DMS114 treated with DMSO at 0.1 percent for 48 hours (cell line): ENCODE measurements around the gene DYRK2.

Source experiments
- DNase-seq: peaks from one replicate; lab custom pipeline; 2025; ENCODE audit not compliant: unreplicated experiment; lab: John Stamatoyannopoulos, UW

DYRK2 gene

DNA sequence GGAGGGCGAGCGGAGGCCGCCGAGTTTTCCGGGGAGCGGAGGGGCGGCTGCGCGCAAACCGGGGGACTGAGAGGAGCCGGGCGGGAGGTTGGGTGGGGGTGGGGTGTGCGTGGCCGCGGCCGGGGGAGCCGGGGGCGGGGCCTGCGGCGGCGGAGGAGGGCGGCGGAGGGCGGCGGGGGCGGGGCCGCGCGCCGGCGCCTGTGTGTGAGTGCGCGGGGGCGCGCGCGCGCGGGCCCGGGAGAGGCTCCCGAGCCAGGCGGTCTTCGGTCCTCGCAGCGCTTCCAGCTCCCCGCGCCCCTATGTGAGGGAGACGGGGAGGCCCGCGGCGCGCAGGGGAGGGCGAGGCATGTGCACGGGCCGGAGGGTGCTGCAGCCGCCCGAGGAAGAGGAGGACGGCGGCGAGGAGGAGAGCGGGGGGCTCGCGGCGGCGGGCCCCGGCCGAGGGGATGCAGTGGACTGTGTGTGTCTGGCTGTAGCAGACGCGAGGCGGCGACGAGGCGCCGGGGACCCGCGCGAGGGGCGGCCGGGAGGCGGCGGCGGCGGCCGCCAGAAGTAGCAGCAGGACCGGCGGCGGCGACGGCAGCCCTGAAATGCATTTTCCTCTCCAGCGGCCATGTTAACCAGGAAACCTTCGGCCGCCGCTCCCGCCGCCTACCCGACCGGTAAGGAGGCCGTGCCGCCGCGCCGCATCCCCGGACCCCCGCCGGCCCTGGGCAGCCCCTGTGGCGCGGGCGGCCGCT is at the start of gene DYRK2:
Gene DYRK2, plus strand, starts transcription at position 225 of the 740 bp plus-strand sequence. Its CDS starts 389 bp downstream, at position 614.
- DNase-seq = peak; percentile 34

DNA sequence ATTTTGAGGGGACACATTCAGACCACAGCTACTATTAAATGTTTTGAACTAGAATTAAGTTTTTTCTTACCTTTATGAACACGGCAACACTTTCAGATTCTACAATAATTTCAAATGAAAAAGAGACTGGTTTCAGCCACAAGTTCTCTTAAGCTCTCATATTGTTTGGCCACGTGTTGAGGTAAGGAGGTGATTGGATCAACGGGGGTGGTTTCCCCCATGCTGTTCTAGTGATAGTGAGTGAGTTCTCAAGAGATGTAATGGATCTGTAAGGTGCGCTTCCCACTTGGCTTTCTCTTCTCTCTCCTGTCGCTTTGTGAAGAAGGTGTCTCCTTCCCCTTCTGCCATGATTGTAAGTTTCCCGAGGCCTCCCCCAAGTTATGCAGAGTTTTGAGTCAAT is 48.9 kb upstream of the DYRK2 start:
- no peak for DNase-seq

DNA sequence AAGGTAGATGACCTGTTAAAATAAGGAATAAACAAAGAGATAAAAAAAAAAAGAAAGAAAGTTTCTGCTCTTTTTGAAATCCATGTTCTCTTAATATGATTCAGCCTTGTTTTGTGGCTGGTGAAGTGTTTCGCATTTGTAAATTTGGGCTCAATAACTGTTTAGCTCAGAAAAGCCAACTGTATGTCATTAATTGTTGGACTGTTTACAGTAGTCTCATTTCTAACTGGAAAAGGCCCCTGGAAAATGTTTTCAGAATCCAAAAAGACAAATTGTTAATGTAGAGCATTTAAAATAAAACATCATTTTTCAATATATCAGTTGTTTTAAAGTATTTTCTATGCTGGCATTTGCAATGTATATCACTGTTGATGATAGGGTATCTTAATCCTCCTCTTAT is 47.4 kb upstream of the DYRK2 start:
- no peak for DNase-seq

DNA sequence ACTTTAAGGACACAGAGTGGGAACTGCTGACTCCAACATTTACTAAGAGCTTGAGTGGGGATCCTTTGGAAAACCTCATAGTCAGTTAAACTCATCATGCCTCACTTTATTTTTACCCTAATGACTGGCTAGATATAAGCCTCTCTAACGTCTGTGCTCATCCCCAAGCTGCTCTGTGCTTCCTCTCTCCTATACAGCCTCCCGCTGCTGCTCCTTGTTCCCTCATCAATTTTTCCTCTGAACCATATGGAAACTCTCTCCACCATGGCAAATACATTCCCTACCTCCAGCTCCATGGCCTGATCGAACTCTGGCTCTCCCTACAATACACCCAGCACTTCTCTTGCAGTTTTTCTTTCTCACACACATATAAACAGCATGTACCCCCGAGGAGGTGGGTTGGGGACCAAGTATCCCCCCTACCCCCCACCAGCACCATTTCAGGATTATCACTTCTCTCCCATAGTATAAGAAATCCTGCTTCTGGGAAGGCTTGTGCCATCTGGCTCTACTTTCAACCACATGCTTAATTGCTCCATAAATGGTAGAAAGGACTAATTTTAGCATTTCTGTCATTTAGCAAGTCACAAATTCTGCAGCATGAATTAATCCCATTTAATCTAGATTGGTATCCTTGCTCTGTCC is 39.2 kb upstream of the DYRK2 start:
- DNase-seq = no peak

DNA sequence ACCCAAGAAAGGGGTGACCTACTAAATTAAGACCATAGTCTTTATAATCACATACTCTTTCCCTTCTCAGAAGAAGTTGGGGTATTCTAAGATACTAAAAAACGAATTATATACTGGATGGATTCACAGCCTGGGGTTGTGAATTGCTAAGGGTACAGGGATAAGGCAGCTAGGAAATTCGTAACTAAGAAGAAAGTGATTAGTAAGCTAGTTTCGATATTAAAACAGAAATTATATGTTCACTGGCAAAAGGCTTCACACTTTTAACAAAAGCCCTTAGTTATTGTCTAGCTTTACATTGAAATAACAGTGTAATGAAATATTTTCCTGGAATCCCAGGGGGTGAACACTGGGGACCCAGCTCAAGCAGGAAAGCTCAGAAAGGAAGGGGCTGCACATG is 35.5 kb upstream of the DYRK2 start:
- no peak for DNase-seq

DNA sequence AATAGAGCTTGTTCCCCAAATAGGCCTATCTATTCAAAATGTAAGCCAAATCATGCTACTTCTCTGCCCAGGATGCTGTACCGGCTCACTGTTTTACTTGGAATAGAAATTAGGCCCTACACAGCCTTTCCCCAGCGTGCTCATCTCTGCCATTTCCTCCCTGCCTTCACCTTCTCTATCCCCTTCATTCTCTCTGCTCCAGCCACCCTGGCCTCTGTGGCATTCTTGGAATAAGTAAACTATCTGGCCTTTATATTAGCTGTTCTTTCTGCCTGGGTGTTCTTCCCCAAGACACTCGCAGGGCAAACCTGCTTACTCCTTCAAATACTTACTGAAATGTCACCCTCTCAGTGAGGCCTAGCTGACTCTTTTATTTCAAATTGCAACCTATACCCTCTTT is 30.9 kb upstream of the DYRK2 start:
- DNase-seq = no peak

DNA sequence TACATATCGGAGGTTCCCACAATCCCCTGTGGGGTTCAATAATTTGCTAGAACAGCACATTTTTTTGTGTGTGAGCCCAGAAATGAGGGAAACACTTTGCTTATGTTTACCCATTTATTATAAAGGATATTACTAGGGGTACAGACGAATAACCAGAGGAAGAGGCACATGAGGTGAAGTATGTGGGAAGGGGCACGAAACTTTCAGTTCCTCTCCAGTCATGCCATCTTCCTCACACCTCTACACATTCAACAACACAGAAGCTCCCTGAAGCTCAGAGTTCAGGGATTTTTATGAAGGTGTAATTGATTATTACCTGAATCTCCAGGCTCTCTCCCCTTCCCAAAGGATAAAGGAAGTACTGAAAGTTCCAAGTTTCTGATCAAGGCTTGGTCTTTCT is 30.2 kb upstream of the DYRK2 start:
- DNase-seq = no peak

DNA sequence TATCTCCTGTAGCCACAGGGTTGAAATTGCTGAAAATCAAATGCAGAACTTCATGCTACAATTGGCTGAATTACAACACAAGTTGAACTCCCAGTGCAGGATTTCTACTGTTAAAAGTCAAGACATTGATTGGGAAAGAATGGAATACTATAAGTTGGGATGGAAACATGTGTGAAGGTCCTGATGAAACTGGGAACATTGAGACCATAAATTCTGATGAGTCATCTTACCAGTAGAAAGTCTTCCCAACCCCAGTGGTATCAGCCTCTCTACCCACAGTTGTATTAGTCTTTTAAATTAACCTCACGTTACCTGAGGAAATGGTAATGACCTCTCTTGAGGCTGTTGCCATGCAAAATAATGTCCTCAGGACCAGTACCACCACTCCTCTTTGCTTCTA is 27.4 kb upstream of the DYRK2 start:
- DNase-seq = no peak

DNA sequence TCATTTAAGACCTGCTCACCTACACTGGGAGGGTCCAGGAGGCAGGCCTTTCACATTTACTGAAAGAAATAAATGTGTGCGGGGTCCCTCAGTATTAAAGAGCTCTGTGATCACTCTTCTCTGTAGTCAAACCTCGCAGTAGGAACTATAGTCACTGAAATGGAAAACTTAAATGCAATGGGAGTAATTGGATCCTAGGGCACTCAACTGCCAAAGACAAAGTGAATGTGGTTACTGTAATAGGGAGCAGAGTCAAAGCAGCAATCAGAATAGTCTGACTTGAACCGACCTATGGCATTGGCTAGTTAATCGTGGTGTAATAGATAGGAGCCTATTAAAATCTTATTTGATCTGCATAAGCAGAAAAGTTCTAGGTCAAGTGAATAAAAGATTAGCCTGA is 26.6 kb upstream of the DYRK2 start:
- DNase-seq = no peak

DNA sequence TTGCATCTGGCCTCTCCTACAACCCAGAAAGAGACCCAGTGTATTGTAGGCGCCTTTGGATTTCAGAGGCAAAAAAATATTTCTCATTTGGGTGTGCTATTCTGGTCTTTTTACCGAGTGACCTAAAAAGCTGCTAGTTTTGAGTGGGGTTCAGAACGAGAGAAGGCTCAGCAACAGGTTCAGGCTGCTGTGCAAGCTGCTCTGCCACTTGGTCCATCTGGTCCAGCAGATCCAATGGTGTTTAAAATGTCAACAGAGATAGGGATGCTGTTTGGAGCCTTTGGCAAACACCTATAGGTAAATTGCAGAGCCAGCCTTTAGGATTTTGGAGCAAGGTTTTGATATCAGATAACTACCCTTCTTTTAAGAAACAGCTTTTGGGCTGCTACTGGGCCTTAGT is 25.3 kb upstream of the DYRK2 start:
- no peak for DNase-seq

DNA sequence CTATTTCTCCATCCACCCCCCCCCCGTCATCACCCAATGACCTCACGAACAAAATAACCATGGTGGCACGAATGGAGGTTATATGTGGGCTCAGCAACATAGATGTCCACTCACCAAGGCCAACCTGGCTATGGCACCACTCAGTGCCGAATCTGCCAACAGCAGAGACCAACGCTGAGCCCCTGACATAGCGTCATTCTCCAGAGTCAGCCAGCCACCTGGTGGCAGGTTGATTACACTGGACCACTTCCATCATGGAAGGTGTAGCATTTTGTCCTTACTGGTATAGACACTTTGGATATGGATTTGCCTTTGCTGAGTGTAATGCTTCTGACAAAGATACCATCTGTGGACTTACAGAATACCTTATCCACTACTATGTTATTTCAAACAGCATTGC is 24.2 kb upstream of the DYRK2 start:
- no peak for DNase-seq

DNA sequence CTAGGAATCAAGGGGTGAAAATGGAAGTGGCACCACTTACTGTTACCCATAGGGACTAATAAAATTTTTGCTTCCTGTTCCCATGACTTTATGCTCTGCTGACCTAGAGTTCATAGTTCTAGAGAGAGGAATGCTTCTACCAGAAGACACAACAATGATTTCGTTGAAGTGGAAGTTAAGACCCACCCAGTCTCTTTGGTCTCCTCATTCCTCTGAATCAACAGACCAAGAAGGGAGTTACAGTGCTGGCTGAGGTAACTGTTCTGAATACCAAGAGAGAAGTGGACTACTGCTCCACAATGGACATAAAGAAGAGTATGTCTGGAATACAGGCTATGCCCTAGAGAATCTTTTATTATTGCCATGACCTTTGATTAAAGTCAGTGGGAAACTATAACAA is 23.5 kb upstream of the DYRK2 start:
- DNase-seq = no peak

DNA sequence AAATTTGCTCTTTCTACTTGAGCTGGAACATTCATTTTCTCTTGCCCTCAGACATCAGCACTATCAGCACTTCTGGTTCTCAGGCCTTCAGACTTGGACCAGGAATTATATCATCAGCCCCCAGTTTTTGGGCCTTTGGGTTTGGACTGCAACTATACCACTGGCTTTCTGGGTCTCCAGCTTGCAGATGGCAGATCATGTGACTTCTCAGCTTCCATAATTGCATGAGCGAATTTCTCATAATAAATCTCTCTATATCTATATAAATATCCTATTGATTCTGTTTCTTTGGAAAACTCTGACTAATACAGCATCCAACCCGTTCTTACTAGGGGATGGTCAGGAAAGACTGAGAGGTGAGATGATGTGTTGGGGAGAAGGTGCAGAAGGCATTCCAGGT is 22.4 kb upstream of the DYRK2 start:
- no peak for DNase-seq

DNA sequence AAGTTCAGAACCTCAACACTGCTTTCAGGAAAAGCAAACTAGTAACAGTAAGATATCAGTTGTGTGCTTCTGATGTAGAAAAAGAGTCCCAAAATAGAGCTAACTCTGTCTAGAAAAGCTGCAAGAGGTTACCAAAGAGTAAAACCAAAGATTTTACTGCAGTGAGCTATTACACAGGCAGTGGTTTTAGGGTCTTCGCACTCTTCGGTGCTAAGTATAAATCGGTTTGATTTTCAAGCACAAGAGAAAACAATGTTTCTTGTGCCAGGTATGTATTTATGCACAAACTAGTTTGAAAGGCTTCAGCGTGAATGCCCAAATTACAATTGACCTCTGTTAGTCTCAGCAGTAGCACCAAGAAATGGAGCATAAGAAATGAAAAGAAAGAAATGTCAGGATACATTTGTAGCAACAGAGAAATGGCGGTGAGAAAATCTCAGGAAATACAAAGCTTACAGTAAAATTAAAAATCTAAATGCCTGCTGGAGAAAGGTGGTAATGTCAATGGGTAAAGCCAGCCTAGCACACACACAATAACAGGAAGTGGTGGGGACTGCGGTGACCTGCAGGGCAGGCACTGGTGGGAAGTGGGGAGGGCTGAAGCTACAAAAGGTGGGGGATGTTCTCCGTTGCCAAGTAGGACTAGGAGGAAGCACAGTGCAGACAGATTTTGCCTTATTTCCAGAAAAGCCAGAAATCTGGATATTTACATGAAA is 18.0 kb upstream of the DYRK2 start:
- no peak for DNase-seq

DNA sequence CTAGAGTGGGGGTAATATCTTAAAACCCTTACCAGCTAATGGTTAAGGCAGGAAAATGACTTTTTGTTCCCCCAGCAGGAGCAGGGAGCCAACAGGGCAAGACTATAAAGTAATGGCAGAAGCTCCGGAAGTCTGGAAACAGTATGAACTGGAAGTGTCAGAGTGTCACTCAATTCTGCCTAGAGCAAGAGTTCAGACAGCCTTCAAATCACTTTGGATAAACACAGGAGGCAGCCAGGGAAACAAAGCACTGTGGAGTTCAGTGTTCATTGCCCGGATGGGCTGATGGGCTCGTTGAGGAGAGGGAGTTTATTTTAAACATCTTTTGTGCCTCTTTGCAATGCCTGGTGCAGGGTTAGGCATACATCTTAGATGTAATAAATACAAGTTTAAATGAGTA is 16.5 kb upstream of the DYRK2 start:
- DNase-seq = no peak

DNA sequence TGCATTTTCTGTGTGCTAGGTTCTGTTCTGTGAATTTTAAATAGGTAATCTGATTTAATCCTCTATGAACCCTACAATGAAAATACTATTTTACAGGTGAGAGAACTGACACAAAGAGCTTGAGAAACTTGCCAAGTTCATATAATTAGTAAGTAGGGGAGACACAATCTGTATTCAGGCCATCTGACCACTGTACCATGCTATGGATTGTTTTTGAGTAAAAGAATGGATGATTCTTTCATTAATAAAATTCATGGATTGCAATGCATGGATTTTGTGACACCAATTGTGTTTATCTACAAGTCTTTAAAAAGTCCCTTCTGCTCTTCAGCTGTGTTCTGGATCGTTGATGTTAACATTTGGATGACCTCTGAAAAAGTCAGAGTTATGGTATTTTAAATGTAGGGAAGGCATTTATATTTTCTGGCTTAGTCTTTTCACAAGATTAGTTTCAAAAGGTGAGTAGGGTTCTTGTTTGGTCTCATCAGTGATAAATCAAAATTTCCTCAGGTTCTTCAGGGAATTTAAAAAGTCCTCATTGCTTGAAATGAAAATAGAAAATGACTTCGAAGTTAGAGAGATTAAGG is 15.4 kb upstream of the DYRK2 start:
- no peak for DNase-seq

DNA sequence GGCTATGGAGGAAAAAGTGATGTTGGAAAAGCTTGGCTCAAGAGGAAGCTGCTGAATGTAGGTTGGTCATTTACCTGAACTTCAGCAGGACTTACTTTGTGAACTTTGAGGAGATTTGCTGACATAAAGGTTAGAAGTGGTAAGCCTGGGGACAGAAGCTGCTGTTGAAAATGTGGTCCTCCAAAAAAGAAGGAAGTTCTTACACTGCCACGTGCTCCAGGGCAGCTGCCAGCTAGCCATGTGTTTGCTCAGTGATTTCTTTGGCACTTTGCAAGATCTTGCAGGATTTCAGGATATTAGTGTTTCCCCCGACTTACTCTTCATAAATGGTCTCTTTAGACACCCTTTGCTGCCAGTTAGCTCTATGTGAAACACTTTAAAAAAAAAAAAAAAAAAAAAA is 14.8 kb upstream of the DYRK2 start:
- DNase-seq = no peak

DNA sequence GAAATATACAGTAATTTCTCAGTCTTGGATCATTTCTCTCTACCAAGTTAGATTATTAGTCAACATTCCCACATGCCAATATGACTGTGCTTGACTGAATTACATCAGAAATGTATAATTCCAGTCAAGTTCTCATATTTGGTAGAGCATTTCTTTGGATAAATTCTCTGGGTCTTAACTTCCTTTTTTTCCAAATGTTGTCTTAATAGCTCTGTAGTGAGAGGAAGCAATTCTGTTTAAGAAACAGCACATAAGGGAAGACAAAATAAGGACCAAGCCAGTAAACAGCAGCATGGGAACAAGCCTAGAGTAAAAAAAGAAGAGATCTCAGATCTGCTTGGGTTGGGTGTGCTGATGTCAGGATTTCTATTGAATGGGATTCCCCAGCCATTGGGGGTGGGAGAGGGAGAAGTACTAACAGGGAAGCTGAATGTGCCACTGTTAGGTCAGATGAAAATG is 14.2 kb upstream of the DYRK2 start:
- no peak for DNase-seq

DNA sequence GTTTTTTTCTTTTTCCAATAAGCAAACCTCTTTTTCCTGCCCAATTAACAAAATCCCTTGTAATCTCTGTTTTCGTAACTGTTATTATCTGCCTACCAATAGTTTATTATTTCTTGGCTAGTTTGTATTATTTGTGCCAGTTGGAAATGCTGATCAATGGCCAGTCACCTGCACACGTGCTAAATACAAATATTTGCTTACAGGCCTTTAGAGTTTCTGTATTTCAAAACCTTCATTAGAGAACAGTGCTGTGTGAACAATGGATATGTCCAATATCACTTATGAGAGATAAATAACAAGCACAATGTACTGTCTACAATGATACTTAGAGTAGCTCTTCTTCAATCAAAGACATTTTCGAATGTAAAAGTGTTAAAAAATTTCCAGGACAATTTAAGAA is 10.8 kb upstream of the DYRK2 start:
- DNase-seq = no peak

DNA sequence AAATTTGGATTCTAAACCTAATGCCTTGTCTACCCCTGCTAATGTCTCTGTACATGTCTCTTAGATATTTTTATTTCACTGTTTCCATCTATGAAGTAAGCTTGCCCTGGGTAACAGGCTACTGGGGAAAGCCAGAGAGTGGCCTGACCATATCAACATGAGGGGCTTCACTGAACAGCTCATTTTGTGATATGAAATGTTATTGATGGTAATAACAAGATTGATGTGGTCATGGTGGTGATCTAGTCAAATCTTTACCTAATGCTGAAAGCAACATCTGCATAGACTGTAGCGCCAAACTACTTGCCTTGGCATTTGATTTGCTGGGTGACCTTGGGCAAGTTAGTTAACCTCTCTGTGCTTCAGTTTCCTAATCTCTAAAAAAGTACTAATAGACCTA is 9.9 kb upstream of the DYRK2 start:
- no peak for DNase-seq

DNA sequence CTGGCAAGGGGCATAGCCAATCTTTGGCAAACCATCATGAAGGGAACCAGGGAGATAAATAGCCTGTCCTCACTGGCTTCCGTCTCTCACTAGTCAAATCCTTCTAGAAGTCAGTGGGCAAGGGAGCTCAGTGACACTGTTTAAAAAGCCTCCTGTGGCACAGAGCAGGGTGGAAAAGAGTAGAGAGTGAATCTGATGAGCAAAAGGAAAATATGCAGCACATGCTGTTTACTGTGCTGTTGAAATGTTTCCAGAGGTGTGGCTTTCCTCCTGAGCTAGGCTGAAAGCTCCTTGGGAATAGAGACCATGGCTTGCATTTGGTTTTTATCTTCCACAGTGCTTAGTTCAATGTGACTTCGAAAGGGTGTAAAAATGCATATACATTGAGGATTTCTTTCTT is 7.7 kb upstream of the DYRK2 start:
- DNase-seq = no peak

DNA sequence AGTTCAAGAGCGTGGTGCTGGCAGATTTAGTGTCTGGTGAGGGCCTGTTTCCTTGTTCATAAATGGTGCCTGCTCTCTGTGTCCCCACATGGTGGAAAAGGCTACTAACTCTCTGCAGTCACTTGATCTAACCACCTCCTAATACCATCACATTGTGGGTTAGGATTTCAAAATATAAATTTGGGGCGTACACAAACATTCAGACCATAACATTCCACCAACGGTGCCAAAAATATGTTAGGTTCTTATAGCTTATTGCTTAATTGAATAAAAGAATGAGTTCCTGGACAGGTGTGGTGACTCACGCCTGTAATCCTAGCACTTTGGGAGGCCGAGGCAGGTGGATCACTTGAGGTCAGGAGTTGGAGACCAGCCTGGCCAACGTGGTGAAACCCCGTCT is 3.4 kb upstream of the DYRK2 start:
- DNase-seq = no peak
